ENCODE results near the gene HSPB1.
"Not testable (repeated sequence)": the region's sequence is repeated elsewhere in the genome, so short reads cannot be mapped to it uniquely, and the experiment has no call there.

HSPB1 gene

DNA sequence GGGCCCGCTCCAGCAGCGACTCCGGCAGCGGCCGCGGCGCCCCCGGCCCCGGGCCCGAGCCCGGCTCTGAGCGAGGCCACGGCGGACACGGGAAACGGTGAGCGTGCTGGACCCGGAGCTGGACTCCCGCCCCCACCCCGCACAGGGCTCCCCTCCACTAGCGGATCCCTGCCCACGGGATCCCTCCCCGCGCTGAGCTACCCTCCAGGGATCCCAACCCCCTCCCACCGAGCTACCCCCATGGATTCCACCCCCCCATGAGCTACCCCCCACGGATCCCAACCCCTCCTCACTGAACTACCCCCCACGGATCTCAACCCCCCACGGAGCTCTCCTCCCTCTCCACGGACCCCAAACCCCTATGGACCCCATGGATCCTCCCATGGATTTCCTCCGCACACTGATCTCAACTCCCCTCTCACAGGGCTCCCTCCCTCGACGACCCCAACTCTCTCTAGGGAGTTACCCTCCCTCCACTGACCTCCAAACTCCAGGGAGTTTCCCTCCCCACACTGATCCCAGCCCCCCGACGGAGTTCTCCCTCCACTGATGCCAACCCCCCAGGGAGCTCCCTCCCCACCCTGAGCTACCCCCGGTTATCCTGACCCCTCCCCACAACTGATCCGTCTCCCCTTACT is 20.6 kb upstream of the HSPB1 start:
- no peak for DNase-seq (ENCODE audit: low read depth in 2 of 2)

DNA sequence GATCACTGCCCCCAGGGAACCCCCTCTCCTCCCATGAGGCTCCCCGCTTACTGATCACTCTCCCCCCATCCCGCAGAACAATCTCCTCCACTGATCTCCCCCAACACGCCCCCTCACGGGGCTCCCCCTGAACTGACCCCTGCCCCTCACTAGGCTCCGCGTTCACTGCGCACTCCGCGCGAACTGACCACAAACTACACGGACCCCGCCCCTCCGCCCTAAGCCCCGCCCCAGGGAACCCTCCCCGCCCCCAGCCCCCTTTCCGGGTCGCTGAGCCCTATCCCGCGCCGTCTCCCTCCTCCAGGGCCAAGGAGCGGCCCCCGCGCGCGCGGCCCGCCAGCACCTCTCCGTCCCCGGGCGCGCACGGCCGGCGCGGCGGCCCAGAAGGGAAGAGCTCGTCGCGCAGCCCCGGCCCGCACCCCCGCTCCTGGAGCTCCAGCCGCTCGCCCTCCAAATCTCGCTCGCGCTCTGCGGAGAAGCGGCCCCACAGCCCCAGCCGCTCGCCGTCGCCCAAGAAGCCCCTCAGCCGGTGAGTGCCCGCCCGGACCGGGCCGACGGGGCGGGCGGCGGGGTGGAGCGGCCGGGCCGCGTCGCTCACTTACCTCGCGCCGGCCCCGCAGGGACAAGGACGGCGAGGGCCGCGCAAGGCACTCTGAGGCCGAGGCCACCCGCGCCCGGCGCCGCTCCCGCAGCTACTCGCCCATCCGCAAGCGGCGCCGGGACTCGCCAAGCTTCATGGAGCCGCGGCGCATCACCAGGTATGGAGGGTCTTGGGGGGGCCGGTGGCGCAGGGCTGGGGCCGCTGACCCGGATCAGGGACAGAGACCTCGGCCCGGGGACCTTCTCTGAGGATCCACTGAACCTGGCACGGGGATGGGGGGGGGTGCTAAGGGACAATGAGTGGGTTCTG is 19.9 kb upstream of the HSPB1 start:
- no peak for DNase-seq (ENCODE audit: low read depth in 2 of 2)

DNA sequence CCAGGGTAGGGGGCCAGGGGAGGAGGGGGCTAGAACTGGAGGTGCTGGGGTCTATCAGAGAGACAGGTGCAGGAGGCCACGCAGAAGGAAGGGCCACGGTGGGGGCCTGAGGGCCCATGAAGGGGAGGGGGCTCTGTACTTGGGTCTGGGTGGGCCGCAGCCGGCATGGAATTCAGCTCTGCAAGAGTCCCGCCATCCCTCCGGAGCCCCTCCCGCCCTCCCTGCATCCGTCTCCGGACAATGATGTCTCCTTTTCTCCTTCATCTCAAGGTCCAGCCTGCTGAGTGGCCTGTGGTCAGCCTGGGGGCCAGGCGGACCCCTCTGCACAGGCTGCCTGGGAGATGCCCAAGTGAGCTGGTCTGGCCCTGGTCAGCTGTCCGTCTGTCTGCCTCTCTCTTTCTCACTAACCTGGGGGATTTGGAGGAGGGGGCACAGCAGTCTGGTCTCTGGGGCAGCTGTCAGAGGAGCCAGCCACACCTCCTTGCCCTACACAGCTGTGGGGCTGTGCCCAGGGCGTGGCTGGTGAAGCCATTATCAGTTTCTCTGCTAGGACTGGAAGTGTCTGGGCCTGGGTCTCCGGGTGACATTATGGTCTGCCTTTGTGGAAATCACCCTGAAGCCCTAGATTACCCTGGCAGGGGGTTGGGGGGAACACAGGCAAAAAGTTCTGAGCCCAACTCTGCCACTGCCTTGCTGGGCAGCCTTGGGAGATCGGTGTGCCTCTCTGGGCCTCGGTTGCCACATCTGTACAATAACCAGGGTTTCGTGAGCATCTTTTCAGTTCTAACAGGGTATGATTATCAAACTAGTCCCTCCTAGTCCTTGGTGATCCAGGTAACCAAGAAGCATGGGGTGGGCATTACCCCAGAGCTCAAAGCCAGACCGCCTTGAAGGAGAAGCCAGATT is 19.0 kb upstream of the HSPB1 start:
- DNase-seq (ENCODE audit: low read depth in 2 of 2): no peak

DNA sequence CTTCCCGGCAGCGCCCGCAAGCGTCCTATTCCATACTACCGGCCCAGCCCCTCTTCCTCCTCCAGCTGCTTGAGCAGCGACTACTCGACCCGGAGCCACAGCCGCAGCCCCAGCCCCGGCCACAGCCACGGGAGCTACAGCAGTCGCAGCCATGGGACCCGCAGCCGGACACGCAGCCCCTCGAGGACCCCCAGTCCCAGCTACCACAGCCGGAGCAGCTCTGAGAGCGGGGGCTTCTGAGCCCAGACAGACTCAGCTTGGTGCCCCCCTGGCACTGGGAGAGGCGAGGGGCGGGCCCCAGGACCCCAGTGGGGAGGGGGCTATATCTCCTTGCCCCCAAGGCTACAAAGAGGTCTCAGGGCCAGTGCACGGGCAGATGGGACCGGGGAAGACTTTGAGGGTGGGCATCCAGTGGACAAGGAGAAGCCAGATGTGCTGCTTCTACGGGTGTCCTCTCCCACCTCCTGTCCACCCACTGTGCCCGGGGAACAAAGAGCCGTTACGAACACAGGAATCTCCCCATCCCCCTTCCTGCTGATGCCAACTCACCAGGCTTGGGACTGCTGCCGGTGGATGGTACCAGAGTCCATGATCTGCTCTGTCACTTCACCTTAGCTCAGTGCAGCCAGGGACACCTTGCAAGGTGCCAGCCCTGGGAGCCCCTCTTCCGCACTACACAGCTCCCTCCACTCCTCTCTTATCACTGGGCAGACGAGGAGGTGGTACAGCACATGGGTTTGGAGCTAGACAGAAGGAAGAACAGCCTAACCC is 16.7 kb upstream of the HSPB1 start:
- DNase-seq (ENCODE audit: low read depth in 2 of 2): no peak

DNA sequence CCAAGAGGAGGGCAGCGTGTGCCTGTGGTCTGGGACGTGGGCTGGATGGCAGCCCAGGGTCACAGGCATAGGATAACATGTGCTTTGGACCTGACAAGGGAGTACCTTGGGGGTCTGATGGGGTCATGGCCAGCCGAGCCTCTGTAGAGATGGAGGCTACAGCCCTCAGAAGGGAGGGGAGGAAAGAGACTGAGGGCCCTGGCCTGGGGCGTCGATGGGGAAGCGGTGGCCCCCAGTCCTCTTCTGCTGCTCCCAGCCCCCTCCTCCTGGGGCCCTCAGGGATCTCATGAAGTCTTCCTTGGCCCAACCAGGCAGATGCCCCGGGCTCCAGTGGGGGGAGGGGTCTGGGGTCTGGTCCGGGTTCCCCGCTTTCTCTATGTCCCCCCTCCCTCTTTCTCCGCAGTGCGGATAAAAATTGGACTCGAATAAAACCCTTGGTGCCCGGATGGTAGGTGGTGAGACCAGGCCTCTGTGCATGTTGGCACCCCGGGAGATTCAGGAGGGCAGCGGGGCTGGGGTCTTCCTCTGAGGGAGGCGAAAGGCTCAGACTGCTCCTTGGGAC is 15.6 kb upstream of the HSPB1 start:
- DNase-seq (ENCODE audit: low read depth in 2 of 2): no peak

DNA sequence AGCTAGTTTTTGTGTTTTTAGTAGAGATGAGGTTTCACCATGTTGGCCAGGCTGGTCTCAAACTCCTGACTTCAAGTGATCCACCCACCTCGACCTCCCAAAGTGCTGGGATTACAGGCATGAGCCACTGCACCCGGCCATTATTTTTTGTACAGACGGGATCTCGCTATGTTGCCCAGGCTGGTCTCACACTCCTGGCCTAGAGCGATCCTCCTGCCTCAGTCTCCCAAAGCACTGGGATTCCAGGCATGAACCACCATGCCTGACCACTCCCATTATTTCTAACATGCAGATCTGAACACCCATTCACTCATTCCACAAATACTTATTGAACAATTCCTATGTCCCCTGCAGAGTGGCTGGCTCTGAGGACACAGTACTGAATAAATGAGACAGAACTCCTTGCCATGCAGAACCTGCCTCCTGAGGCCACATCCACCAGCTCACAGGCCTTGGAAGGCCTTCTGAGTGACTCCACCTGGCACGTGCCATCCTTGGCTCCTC is 11.6 kb upstream of the HSPB1 start:
- not testable (repeated sequence) for DNase-seq (ENCODE audit: low read depth in 2 of 2)

DNA sequence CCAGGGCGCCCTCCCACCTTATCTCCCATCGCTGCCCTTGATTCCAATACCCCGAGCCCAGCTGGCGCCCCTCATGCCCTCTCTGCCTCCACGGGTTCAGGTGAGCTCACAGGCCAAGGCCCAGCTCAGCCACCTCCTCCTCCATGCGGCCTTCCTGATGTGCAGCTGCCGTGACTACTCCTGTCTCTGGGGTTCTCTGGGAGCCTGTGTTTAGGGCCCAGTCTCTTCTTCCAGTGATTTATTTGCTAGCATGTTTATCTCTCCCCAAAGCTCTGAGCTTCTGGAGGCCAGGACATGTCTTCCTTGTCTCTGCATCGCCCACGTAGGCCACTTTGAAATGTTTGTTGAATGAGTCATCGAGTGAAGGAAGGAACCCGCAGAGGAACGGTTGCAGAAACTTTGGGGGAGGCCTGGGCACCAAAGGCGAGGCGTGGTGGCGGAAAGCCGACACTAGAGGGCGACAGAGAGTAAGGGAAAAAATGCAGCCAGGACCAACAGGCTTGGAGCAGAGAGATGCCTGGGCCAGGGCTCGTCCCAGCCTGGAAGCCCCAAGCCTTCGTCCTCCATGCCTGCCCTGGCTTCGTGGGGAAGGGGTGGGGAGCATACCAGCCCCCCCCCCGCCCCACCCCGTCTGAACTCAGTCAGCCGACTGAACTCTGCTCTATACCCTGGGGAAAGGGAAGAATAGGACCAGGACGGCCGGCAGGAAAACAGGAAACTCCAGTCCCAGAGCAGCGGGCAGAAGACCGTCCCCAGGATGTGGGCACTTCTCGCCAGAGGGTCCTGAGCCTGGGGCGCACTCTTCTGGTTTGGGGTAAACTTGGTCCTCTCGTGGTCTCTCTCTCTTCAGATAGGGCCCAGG is 10.9 kb upstream of the HSPB1 start:
- DNase-seq (ENCODE audit: low read depth in 2 of 2): peak; percentile 98 to 99

DNA sequence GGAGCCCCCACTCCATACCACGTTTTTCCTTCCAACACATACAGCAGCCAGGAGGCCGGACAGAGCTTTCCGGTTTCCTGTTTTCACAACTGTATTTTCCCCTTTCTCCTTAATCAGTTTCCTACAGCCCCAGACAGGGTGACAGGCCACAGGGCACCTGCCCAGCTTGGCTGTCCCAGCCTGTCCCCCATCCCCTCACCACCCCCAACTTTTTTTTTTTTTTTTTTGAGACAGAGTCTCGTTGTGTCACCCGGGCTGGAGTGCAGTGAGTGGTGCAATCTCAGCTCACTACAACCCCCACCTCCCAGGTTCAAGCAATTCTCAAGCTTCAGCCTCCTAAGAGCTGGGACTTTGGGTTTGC is 10.3 kb upstream of the HSPB1 start:
- DNase-seq (ENCODE audit: low read depth in 2 of 2): no peak

DNA sequence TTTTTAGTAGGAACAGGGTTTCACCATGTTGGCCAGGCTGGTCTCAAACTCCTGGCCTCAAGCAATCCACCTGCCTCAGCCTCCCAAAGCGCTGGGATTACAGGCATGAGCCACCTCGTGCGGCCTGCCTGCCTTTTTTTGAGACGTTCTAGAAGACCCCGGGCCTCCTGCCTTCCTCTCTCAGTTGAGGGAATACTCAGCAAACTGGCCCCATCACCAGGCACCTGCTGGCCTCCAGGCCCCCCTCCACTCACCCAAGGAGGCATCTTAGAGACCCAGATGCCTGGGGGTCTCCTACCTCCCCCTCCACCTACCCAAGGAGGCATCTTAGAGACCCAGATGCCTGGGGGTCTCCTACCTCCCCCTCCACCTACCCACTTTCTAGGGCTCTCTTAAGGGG is 9.6 kb upstream of the HSPB1 start:
- DNase-seq (ENCODE audit: low read depth in 2 of 2): not testable (repeated sequence)

DNA sequence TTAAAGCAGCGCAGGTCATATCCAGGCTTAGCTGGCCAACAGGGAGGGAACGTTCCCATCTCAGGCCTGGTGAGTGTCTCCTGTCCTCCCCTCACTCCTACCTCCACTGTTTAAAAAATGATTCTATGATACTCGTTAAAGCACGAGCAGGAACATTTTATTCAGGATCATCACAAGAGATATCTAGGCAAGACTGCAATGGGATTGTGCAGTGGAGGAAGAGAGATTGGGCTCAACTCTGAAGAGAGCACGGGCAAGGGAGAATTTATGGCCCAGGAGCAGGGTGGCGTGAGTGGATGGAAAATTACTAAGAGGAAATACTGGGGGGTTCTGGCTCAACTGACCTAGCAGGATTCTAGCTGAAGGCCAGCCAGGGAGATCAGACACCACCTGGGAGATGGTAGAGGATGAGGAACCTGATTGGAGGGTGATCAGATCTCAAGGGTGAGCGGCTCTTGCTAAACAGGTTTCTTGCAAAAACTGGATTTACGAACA is 9.0 kb upstream of the HSPB1 start:
- DNase-seq (ENCODE audit: low read depth in 2 of 2): no peak

DNA sequence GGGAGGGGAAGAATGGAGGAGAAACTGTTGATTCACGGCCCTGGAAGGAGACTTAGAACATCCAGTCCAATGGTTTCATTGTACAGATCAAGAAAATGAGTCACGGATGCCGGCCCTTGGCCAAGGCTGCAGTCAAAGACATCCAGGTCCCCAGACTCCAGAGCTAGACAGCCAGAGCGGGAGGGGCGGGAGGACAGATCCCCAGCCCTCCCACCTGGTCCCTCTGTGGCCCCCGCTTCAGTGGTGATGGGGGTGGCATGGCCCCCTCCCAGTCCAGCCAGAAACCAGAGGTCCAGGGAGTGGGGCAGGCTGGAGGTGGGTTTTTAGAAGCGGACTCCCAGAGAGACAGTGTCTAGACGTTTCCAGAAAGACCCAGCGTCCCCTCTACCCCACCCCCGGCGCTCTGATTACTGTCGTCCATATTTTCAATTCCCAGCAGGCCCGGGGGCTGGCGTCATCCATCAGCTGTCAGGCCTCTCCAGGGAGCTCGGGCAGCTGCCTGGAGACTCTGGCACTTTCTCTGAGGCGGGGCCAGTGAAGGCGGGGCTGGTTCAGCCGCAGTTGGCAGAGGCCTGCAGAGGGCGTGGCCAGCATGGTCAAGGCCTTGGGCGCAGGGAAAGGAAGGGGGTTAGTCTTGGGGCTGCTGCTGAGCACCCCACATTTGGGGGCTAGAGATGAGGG is 8.0 kb upstream of the HSPB1 start:
- peak; percentile 77 for DNase-seq (ENCODE audit: low read depth in 2 of 2)

DNA sequence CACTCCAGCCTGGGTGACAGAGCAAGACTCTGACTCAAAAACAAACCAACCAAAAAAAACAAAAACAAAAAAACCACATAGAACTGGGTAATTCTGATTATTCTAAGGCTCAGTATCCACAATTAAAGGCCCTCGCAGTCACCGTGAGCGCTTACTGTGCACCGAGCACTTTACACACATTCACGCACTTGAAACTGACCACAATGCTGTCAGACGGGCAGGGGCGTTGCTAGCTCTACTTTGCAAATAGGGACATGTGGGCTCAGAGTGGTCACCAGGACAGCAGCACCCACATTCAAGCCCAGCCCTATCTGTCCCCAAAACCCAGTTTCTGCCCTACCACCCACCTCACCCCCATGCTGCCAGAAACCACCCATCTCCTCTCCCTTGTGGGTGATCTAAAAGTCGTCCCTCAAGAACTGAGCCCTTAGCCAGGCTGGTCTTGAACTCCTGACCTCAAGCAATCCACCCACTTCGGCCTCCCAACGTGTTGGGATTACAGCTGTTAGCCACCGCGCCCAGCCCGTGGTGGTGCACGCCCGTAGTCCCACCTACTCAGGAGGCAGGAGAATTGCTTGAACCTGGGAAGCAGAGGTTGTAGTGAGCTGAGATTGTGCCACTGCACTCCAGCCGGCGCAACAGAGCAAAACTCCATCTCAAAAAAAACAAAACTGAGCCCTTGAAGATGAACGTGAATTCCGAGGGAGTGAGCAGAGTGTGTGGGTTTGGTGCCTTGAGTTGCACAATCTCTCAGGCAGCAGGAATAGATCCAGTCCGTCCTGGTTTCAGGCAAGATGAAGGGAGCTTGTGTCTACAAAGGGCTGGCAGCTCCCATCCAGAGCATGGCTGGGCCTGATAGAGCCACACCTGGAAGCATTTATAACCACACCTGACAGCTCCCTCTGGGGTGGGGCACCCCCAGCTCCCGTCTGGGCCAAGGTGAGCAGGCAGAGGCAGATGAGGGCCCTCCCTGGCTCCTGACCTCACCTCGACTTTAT is 5.4 kb upstream of the HSPB1 start:
- DNase-seq (ENCODE audit: low read depth in 2 of 2): peak; percentile 64 to 74

DNA sequence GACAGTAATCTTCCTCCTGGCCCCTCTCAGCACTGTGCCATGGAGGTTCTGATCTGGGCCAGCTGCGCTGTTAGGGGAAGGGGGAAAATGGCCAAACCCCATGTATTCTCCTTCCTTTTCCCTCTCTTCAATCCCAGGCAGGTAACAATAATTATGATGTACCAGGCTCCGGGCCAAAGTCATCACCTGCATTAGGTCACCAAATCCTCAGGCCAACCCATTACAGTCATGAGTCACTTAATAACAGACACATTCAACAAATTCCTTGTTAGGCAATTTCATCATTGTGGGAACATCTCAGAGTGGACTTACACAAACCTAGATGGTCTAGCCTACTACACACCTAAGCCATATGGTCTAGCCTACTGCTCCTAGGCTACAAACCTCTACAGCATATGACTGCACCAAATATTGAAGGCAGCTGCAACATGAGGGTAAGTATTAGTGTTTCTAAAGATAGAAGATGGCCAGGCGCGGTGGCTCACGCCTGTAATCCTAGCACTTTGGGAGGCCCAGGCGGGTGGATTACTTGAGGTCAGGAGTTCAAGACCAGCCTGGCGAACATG is 2.2 kb upstream of the HSPB1 start:
- no peak for DNase-seq (ENCODE audit: low read depth in 2 of 2)

DNA sequence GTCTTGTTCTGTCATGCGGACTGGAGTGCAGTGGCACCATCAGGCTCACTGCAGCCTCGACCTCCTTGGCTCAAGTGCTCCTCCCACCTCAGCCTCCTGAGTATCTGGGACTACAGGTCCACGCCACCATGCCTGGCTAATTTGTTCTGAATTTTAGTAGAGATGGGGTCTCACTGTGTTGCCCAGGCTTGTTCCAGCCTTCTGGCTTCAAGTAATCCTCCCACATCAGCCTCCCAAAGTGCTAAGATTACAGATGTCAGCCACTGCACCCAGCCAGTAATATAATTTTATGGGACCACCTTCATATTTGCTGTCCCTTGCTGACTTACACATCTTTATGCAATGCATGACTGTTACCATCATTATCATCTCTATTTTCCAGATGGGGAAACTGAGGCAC is 1.5 kb upstream of the HSPB1 start:
- DNase-seq (ENCODE audit: low read depth in 2 of 2): no peak

DNA sequence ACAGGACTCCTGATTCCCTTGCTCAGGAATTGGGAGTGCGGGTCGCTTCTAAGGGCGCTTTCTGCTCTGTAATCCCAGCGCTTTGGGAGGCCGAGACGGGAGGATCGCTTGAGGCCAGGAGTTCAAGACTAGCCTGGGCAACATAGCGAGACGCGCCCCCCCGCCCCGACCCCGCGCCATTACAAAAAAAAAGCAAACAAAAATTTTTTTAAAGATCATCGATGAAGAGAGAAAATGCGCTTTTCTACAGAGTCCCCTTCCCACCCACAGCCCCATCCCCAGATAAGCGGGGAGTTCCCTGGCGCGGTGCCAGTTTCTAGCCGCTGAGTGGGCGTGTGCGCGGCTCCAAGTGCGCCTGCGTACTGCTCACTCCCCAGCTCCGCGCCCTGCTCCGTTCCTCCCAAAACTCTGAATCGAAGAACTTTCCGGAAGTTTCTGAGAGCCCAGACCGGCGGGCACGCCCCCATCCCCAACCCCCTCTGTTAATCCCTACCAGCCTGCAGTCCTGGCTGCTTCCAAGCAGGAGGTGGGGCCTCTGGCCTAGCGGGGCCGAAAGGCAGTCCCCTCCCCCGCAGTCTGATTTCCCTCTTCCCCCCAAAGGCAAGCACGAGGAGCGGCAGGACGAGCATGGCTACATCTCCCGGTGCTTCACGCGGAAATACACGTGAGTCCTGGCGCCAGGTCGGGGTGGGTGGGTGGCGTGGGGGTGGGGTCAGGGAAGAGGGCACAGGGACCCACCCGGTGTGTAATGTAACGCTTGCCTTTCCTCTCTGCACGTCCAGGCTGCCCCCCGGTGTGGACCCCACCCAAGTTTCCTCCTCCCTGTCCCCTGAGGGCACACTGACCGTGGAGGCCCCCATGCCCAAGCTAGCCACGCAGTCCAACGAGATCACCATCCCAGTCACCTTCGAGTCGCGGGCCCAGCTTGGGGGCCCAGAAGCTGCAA is 1.0 kb downstream of the HSPB1 start:
- DNase-seq (ENCODE audit: low read depth in 2 of 2): peak; percentile 91

DNA sequence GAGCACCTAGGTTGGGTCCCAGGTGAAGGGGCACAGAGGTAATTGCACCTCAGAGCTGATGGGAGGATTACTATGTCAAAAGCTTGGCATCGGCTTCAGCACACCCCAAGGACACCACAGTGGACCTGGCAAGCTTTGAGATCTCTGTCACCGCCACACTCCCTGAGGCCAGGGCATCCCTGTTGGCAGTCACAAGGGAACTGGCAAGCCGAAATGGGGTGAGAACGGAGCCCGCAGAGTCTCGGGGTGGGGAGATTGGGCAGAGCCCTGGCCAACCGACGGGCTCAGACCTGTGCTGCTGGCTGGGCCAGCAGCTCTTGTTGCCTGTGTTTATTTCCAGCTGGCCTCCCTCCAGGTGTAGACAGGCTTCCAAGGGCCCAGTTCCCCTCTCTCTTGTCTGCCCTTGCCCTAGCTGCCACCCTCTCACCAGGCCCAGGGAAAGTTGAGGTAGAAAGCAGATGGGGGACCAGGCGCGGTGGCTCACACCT is 2.5 kb downstream of the HSPB1 start:
- DNase-seq (ENCODE audit: low read depth in 2 of 2): no peak

All from fibroblast of skin of left quadriceps (primary cell).